CD4-positive, CD25-positive, alpha-beta regulatory T cell (primary cell): ENCODE measurements around the gene MYO16. TPM values are rescaled to one million over a fixed set of nuclear protein-coding genes. Genes with fewer than 3 reads are reported as not detected.

ENCODE experiments used
- ATAC-seq, 2 donors: fragments of 150-1000 bp; cut with Tn5 transposase; one replicate each; pipeline ENCODE4 v1.10.0; 2021; ENCODE audit warnings: low read depth in 2 of 2, moderate number of reproducible peaks in 2 of 2, moderate library complexity in 1 of 2
- DNase-seq, 3 donors: peaks; one replicate each; pipeline versions ENCODE4 v3.0.0 to v3.0.0-alpha.2; 2012 to 2022; ENCODE audit warnings: mixed read lengths in 1 of 3
- H3K27ac ChIP-seq: one replicate; pipeline ENCODE4 v1.7.0; 2013; ENCODE audit warnings: mild to moderate bottlenecking, low read length; ENCODE audit not compliant: insufficient read depth, poor library complexity, severe bottlenecking
- H3K27me3 ChIP-seq: one replicate; pipeline ENCODE4 v1.7.0; 2013; ENCODE audit warnings: low read length; ENCODE audit not compliant: control insufficient read depth, insufficient read depth
- H3K36me3 ChIP-seq: one replicate; pipeline ENCODE4 v1.7.0; 2013; ENCODE audit warnings: mild to moderate bottlenecking, low read length, moderate library complexity; ENCODE audit not compliant: control insufficient read depth, insufficient read depth
- H3K4me1 ChIP-seq: 2 replicates; pipeline ENCODE4 v1.7.0; 2013; ENCODE audit warnings: mild to moderate bottlenecking, low read length; ENCODE audit not compliant: insufficient read depth, control insufficient read depth, poor library complexity, severe bottlenecking
- H3K4me3 ChIP-seq: one replicate; pipeline ENCODE4 v1.7.0; 2013; ENCODE audit warnings: low read depth, mild to moderate bottlenecking, low read length, moderate library complexity
- H3K9me3 ChIP-seq, 2 experiments: 1 replicate in 1 of 2; 2 replicates in 1 of 2; pipeline ENCODE4 v1.7.0; 2013; ENCODE audit warnings: low read length in 2 of 2, mild to moderate bottlenecking in 1 of 2, moderate library complexity in 1 of 2; ENCODE audit not compliant: control insufficient read depth in 2 of 2
- H3K27ac Mint-ChIP-seq, 3 donors: one replicate each; pipeline ENCODE4 v1.8.0; 2020 to 2022; ENCODE audit warnings: mild to moderate bottlenecking in 3 of 3, mixed read lengths in 3 of 3, moderate library complexity in 2 of 3
- H3K27me3 Mint-ChIP-seq: one replicate; pipeline ENCODE4 v1.8.0; 2022; ENCODE audit warnings: mild to moderate bottlenecking, mixed read lengths
- H3K36me3 Mint-ChIP-seq: one replicate; pipeline ENCODE4 v1.8.0; 2020; ENCODE audit warnings: mixed read lengths
- H3K4me1 Mint-ChIP-seq, 4 donors: one replicate each; pipeline ENCODE4 v1.8.0; 2020 to 2022; ENCODE audit warnings: mixed read lengths in 4 of 4, mild to moderate bottlenecking in 1 of 4
- H3K4me3 Mint-ChIP-seq, 4 donors: one replicate each; pipeline ENCODE4 v1.8.0; 2020 to 2022; ENCODE audit warnings: mild to moderate bottlenecking in 4 of 4, mixed read lengths in 4 of 4, moderate library complexity in 3 of 4
- H3K9me3 Mint-ChIP-seq, 7 donors: one replicate each; pipeline ENCODE4 v1.8.0; 2020 to 2022; ENCODE audit warnings: mixed read lengths in 7 of 7, mild to moderate bottlenecking in 3 of 7, moderate library complexity in 2 of 7
- polyA plus RNA-seq, 4 donors: library from polyadenylated mRNA; unstranded; fragments of 300-500 nt; fragmentation: Illumina TruSeq; gene quantifications; one replicate each; pipeline ENCODE4 v1.2.3, GENCODE V29; 2021
- total RNA-seq: library from RNA; stranded (reverse); gene quantifications from one replicate; pipeline ENCODE4 v1.2.3, GENCODE V29; 2022

MYO16 gene
- total and polyA plus RNA-seq, 5 donors from 2014 or later, result 0.08 to 2.3 (median 0.29) TPM

- no peak overlapping the region for H3K27ac ChIP-seq
- H3K9me3 ChIP-seq, result no peaks in the 10 kb centered on the region
- DNase-seq, result no peak
- Mint-ChIP-seq H3K4me1 (no peaks in the 10 kb centered on the region), H3K27ac (no peak overlapping the region), H3K27me3 (no peaks in the 10 kb centered on the region), H3K36me3 (no peaks in the 10 kb centered on the region), H3K4me3 (no peak overlapping the region), H3K9me3 (peaks cover 0 to 3% (median 0%) of the 10 kb centered on the region in 7 donors)
- ATAC-seq, result no peak
- H3K4me1 ChIP-seq, result no peaks in the 10 kb centered on the region
- no peak overlapping the region for H3K4me3 ChIP-seq
- H3K36me3 ChIP-seq, result no peaks in the 10 kb centered on the region
- H3K27me3 ChIP-seq, result no peaks in the 10 kb centered on the region
Observed at GRCh38 chr13:109121826-109122225, 492.4 kb downstream of the MYO16 start.

- Mint-ChIP-seq H3K36me3 (no peaks in the 10 kb centered on the region), H3K27ac (no peak overlapping the region)
Observed at GRCh38 chr13:109123971-109124370, 494.6 kb downstream of the MYO16 start.

GRCh38 chr13:109126178-109126577 is 496.8 kb downstream of the MYO16 start:
- no peaks in the 10 kb centered on the region for H3K9me3 ChIP-seq
- Mint-ChIP-seq H3K36me3 (no peaks in the 10 kb centered on the region), H3K4me3 (no peak overlapping the region), H3K9me3 (peaks cover 0 to 5% (median 0%) of the 10 kb centered on the region in 7 donors), H3K27ac (no peak overlapping the region), H3K27me3 (no peaks in the 10 kb centered on the region), H3K4me1 (no peaks in the 10 kb centered on the region)
- no peaks in the 10 kb centered on the region for H3K4me1 ChIP-seq
- H3K4me3 ChIP-seq, result no peak overlapping the region
- no peaks in the 10 kb centered on the region for H3K36me3 ChIP-seq
- H3K27me3 ChIP-seq, result no peaks in the 10 kb centered on the region
- no peak for ATAC-seq
- H3K27ac ChIP-seq, result no peak overlapping the region
- no peak for DNase-seq

More at GRCh38 chr13:109123971-109124370, 494.6 kb downstream of the MYO16 start:
- no peaks in the 10 kb centered on the region for H3K36me3 ChIP-seq
- Mint-ChIP-seq H3K9me3 (peaks cover 0 to 3% (median 0%) of the 10 kb centered on the region in 7 donors), H3K4me3 (no peak overlapping the region), H3K4me1 (no peaks in the 10 kb centered on the region), H3K27me3 (no peaks in the 10 kb centered on the region)
- no peak overlapping the region for H3K27ac ChIP-seq
- H3K4me3 ChIP-seq, result no peak overlapping the region
- no peaks in the 10 kb centered on the region for H3K9me3 ChIP-seq
- ATAC-seq, result no peak
- H3K4me1 ChIP-seq, result no peaks in the 10 kb centered on the region
- DNase-seq, result no peak
- H3K27me3 ChIP-seq, result no peaks in the 10 kb centered on the region

- H3K4me3 Mint-ChIP-seq, result no peak overlapping the region
- Histone ChIP-seq H3K36me3 (no peaks in the 10 kb centered on the region), H3K4me1 (no peaks in the 10 kb centered on the region), H3K27ac (no peak overlapping the region), H3K9me3 (no peaks in the 10 kb centered on the region), H3K27me3 (no peaks in the 10 kb centered on the region), H3K4me3 (no peak overlapping the region)
- peaks cover 0 to 3% (median 0%) of the 10 kb centered on the region in 7 donors for H3K9me3 Mint-ChIP-seq
- ATAC-seq, result no peak
- H3K4me1 Mint-ChIP-seq, result no peaks in the 10 kb centered on the region
- no peak overlapping the region for H3K27ac Mint-ChIP-seq
- no peaks in the 10 kb centered on the region for H3K27me3 Mint-ChIP-seq
- DNase-seq, result no peak
- no peaks in the 10 kb centered on the region for H3K36me3 Mint-ChIP-seq
Observed at GRCh38 chr13:109126891-109127641, 497.7 kb downstream of the MYO16 start.

GRCh38 chr13:109128121-109128520 is 498.7 kb downstream of the MYO16 start:
- peaks cover under 1% of the 10 kb centered on the region for H3K27me3 Mint-ChIP-seq
- Histone ChIP-seq H3K27ac (no peak overlapping the region), H3K4me1 (no peaks in the 10 kb centered on the region), H3K4me3 (no peak overlapping the region), H3K27me3 (no peaks in the 10 kb centered on the region), H3K36me3 (no peaks in the 10 kb centered on the region), H3K9me3 (no peaks in the 10 kb centered on the region)
- H3K9me3 Mint-ChIP-seq, result peaks cover 0 to 3% (median 0%) of the 10 kb centered on the region in 7 donors
- DNase-seq, result no peak
- no peak overlapping the region for H3K27ac Mint-ChIP-seq
- ATAC-seq, result no peak
- no peaks in the 10 kb centered on the region for H3K36me3 Mint-ChIP-seq
- H3K4me3 Mint-ChIP-seq, result no peak overlapping the region
- no peaks in the 10 kb centered on the region for H3K4me1 Mint-ChIP-seq

- no peak for ATAC-seq
Observed at GRCh38 chr13:109130093-109130835, 500.9 kb downstream of the MYO16 start.

GRCh38 chr13:109131698-109132257 is 502.4 kb downstream of the MYO16 start:
- Histone ChIP-seq H3K27ac (no peak overlapping the region), H3K9me3 (no peaks in the 10 kb centered on the region), H3K36me3 (no peaks in the 10 kb centered on the region), H3K27me3 (no peaks in the 10 kb centered on the region), H3K4me3 (no peak overlapping the region), H3K4me1 (no peaks in the 10 kb centered on the region)
- peaks cover 9% of the 10 kb centered on the region for H3K27me3 Mint-ChIP-seq
- H3K4me1 Mint-ChIP-seq, result no peaks in the 10 kb centered on the region
- peak overlapping the region in 1 of 4 donors; percentile 42 for H3K4me3 Mint-ChIP-seq
- ATAC-seq (no peak), DNase-seq (no peak)
- peak overlapping the region in 1 of 3 donors; percentile 8 for H3K27ac Mint-ChIP-seq
- H3K36me3 Mint-ChIP-seq, result no peaks in the 10 kb centered on the region
- H3K9me3 Mint-ChIP-seq, result peaks cover 0 to 2% (median 0%) of the 10 kb centered on the region in 7 donors

More at GRCh38 chr13:109130093-109130835, 500.9 kb downstream of the MYO16 start:
- no peaks in the 10 kb centered on the region for H3K9me3 ChIP-seq
- Mint-ChIP-seq H3K4me3 (no peak overlapping the region), H3K27ac (no peak overlapping the region), H3K9me3 (peaks cover 0 to 2% (median 0%) of the 10 kb centered on the region in 7 donors), H3K4me1 (no peaks in the 10 kb centered on the region), H3K27me3 (peaks cover 6% of the 10 kb centered on the region), H3K36me3 (no peaks in the 10 kb centered on the region)
- H3K36me3 ChIP-seq, result no peaks in the 10 kb centered on the region
- no peak for DNase-seq
- no peaks in the 10 kb centered on the region for H3K27me3 ChIP-seq
- H3K4me3 ChIP-seq, result no peak overlapping the region
- H3K4me1 ChIP-seq, result no peaks in the 10 kb centered on the region
- no peak overlapping the region for H3K27ac ChIP-seq
